Common myeloid progenitor, CD34-positive (primary cell): Measurements from ENCODE around the gene TIGD1.

Experiments used
- CTCF ChIA-PET: fragments of 350-600 bp; sonication (Branson Sonifier 250); formaldehyde crosslinking; loops from one replicate; lab custom pipeline; 2021; ENCODE audit warnings: antibody characterized with exemption; lab: Charles Lee
- POLR2A ChIA-PET: fragments of 350-600 bp; sonication (Branson Sonifier 250); formaldehyde crosslinking; loops from one replicate; lab custom pipeline; 2021; ENCODE audit warnings: antibody characterized with exemption; lab: Charles Lee
- DNase-seq, 3 donors: peaks; one replicate each; pipeline versions ENCODE4 v3.0.0 to v3.0.0-alpha.2; 2013
- H3K27ac ChIP-seq, 2 experiments: 1 replicate in 1 of 2; 2 replicates in 1 of 2; pipeline ENCODE4 v1.7.0; 2013; ENCODE audit warnings: inconsistent platforms in 2 of 2, low read length in 2 of 2, mild to moderate bottlenecking in 2 of 2, low read depth in 1 of 2, moderate library complexity in 1 of 2; ENCODE audit not compliant: severe bottlenecking in 2 of 2, insufficient read depth in 1 of 2, poor library complexity in 1 of 2
- H3K27me3 ChIP-seq, 5 experiments: replicated peaks in 2 of 5; 1 replicate in 3 of 5; 2 replicates in 2 of 5; pipeline versions ENCODE4 v1.6.1 to v1.7.0; 2013; ENCODE audit warnings: low read length in 4 of 5, mild to moderate bottlenecking in 2 of 5, moderate library complexity in 2 of 5, inconsistent platforms in 1 of 5; ENCODE audit not compliant: insufficient read depth in 5 of 5, control insufficient read depth in 4 of 5
- H3K36me3 ChIP-seq, 4 experiments: 1 replicate in 2 of 4; 2 replicates in 2 of 4; pipeline versions ENCODE4 v1.6.1 to v1.7.0; 2013; ENCODE audit warnings: low read length in 3 of 4, control low read depth in 1 of 4, mild to moderate bottlenecking in 1 of 4; ENCODE audit not compliant: control insufficient read depth in 4 of 4, insufficient read depth in 4 of 4
- H3K4me1 ChIP-seq, 4 experiments: 1 replicate in 3 of 4; 2 replicates in 1 of 4; pipeline versions ENCODE4 v1.6.1 to v1.7.1; 2013; ENCODE audit warnings: low read length in 3 of 4, mild to moderate bottlenecking in 3 of 4, control low read depth in 1 of 4, inconsistent platforms in 1 of 4, moderate library complexity in 1 of 4; ENCODE audit not compliant: control insufficient read depth in 4 of 4, insufficient read depth in 4 of 4; ENCODE audit errors: control extremely low read depth in 1 of 4
- H3K4me3 ChIP-seq, 7 experiments: 1 replicate in 4 of 7; 2 replicates in 3 of 7; pipeline versions ENCODE4 v1.5.1 to v1.7.0; 2013; ENCODE audit warnings: mild to moderate bottlenecking in 7 of 7, low read length in 6 of 7, moderate library complexity in 6 of 7, inconsistent platforms in 2 of 7, low read depth in 2 of 7, control low read depth in 1 of 7; ENCODE audit not compliant: insufficient read depth in 4 of 7, control insufficient read depth in 1 of 7; ENCODE audit errors: extremely low read depth in 1 of 7
- H3K9me3 ChIP-seq, 5 experiments: 1 replicate in 4 of 5; 2 replicates in 1 of 5; pipeline versions ENCODE4 v1.6.1 to v1.7.1; 2013; ENCODE audit warnings: low read length in 4 of 5, mild to moderate bottlenecking in 2 of 5, inconsistent platforms in 1 of 5, low read depth in 1 of 5, moderate library complexity in 1 of 5; ENCODE audit not compliant: control insufficient read depth in 4 of 5, insufficient read depth in 2 of 5; ENCODE audit errors: control extremely low read depth in 1 of 5
- WGBS: methylation state at CpG from one replicate; pipeline ENCODE4 v1.1.5; 2013; ENCODE audit not compliant: insufficient coverage; 5-methylcytosine and 5-hydroxymethylcytosine counted together

The TIGD1 gene

DNA sequence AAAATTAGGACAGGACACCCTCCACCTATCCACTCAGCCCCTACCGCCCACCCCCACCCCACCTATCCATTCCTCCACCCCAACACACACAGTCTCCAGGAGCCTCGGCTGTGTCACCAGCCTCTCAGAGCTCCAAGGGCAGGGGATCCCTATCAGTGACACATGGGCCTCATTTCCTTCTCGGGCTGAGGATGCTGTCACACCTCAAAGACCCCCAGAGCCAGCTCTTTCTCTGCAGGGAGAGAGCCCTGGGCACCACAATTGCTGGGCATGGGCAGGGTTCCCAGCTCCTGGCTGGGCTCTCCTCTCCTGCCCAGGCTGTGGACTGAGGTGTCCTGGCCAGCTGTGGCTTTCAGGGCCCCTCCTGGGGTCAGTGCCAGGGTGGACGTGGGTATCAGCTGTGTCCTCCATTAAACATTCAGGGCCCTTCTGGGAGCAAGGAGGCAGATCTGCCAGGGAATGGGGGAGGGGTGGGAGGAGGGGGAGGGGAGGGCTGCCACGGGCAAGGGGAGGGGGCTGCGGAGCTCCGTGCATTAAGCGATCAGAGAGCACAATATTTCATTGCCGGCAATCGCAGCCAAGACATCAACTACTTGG, 48.5 kb downstream of the TIGD1 start:
- H3K4me3 ChIP-seq = no peak overlapping the region
- ChIA-PET CTCF (interaction anchor here (0.8 to 1.1 kb wide), 2 partner anchors 10 to 11 kb away, joined by 3 to 4 read pairs; no protein-coding TSS in a partner anchor), POLR2A (no interaction called here)
- no peaks in the 10 kb centered on the region for H3K9me3 ChIP-seq
- no peaks in the 10 kb centered on the region for H3K36me3 ChIP-seq
- peaks cover 5 to 83% (median 24%) of the 10 kb centered on the region in 5 experiments for H3K27me3 ChIP-seq
- no peak overlapping the region for H3K27ac ChIP-seq
- 74% methylated on average over 5 of the region's 10 CpGs for WGBS
- peaks cover 0 to 15% (median 9%) of the 10 kb centered on the region in 4 experiments for H3K4me1 ChIP-seq
- peak in 1 of 3 donors; percentile 14 for DNase-seq

DNA sequence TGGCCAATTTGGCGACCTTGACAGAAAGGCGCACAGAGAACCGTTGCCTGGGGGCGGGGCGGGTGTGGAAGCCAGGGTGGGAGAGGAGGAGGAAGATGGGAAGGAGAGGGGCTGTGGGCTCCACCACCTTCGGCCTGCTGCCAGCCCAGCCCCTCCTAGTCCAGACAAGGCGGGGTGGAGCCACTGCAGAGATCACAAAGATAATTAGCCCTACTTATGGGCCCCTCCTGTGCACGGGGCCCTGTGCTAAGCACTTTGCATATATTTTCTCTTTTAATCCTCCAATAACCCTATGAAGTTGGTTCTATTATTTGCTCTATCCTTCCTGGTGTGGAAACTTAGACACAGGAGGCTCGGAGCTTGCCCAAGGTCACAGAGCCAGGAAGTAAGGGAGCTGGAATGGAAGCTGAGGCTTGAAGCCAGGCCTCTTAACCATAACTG, 49.0 kb downstream of the TIGD1 start:
- no peaks in the 10 kb centered on the region for H3K9me3 ChIP-seq
- WGBS = 97% methylated on average over 6 of the region's 9 CpGs
- no peaks in the 10 kb centered on the region for H3K36me3 ChIP-seq
- no peak for DNase-seq
- ChIA-PET CTCF (interaction anchor here (0.8 to 1.1 kb wide), 2 partner anchors 11 kb away, joined by 3 to 4 read pairs; no protein-coding TSS in a partner anchor), POLR2A (no interaction called here)
- H3K27me3 ChIP-seq = peaks cover 5 to 78% (median 22%) of the 10 kb centered on the region in 5 experiments
- H3K4me3 ChIP-seq = no peak overlapping the region
- no peak overlapping the region for H3K27ac ChIP-seq
- H3K4me1 ChIP-seq = peaks cover 0 to 15% (median 9%) of the 10 kb centered on the region in 4 experiments

DNA sequence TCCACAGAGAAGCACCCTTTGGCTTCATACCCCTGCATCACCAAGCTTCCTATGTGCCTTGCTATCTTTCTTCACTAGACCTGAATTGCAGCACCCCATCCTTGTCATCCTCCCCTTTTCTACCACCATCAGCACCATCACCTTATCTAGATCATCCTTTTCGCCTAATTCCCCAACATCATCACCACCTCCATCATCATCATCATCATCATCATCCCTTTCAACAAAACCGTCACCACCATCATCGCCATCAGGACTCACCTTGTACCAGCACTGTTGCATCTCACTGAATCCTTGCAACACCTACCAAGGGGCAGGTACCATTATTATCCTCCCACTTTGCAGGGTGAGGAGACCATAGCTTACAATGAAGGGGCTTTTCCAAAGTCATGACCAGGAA, 51.9 kb downstream of the TIGD1 start:
- H3K27ac ChIP-seq = no peak overlapping the region
- no peaks in the 10 kb centered on the region for H3K9me3 ChIP-seq
- H3K27me3 ChIP-seq = peaks cover 0 to 49% (median 10%) of the 10 kb centered on the region in 5 experiments
- H3K4me3 ChIP-seq = no peak overlapping the region
- 100% methylated on average over 3 of the region's 3 CpGs for WGBS
- ChIA-PET CTCF (interaction anchor here (0.7 kb wide), 1 partner anchor 25 kb away, joined by 3 read pairs; no protein-coding TSS in a partner anchor), POLR2A (no interaction called here)
- peaks cover 0 to 12% (median 7%) of the 10 kb centered on the region in 4 experiments for H3K4me1 ChIP-seq
- no peak for DNase-seq
- no peaks in the 10 kb centered on the region for H3K36me3 ChIP-seq
